GM18505 (cell line): ENCODE data around the gene THOC7.

ENCODE experiments used
- ATAC-seq: cut with Tn5 transposase; IDR thresholded peaks from one replicate; pipeline ENCODE4 v1.9.1; 2021; ENCODE audit not compliant: unreplicated experiment
- POLR2A ChIP-seq: IDR thresholded peaks from 4 replicates; pipeline ENCODE4 v1.6.1; 2011; ENCODE audit warnings: borderline replicate concordance; ENCODE audit not compliant: insufficient read depth, insufficient read length; ENCODE audit errors: extremely low read depth

THOC7 gene

GRCh38 chr3:63900010-63900409 is 36.4 kb upstream of the THOC7 start:
- no peak for ATAC-seq
- TF ChIP-seq POLR2A = no peak

DNA sequence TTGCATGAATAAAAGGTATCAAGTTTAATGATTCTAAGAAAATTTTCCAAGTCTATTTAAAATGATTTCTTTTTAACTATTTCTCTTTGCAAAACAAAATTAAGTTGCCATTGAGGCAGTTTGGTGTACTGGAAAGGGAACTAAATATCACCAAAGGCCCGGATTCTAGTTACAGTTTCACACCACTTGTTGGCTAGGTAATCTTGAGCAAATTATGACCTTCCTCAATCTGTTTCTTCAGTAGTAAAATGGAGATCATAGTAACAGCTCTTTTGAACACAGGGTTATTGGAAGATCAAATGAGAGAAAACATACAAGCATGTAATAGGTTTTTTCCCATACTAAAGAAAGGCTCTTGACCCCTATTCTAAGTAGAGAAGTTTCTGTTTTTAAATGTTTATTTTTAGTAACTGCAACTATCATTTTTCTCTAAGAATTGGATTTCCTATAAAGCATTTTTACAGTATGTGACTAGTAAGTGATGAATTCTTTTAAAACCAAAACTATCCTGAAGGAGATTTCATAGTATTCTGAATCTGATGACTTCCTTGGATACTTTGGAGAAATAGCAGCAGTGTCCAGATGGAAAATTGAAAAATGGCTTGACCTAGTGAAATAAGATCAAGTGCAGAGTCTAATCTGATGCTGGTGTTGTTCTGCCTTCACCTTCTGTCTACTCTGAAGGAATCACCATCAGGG is 32.9 kb upstream of the THOC7 start:
- no peak for TF ChIP-seq POLR2A
- peak; percentile 75 for ATAC-seq

DNA sequence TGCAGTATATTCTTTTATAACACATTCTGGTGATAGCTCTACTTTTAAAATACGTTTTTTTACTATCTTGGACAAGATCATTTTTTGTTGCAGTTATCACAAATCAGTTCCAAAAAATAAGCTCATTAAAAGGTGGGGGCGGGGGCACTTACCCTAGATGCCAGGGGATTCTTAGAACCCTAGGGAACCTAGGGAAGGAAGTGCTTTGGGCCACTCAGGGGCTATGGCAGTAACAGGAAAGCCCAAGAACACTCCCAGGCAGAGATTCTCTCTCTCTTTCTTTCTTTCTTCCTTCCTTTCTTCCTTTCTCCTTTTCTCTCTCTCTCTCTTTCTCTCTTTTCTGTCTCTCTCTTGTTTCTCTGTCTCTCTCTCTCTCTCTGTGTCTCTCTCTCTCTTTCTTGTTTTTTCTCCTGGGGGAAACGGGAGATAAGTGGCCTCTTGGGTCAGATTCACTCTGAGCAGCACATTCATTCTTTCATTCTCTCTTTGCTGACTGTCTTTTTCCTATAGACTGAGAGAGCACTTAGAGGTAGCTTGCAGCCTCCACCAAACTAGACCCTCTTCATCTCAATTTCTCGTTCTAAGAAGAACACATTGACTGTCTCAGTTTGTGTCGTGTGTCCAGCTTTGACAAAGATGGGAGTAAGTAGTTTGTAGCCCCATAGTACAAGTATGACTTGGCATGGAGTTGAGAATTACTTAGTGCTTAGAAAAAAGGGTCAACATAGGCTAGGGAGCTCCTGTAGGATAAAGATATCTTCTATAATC is 32.0 kb upstream of the THOC7 start:
- ATAC-seq = no peak
- TF ChIP-seq POLR2A = no peak

- TF ChIP-seq POLR2A = no peak
- ATAC-seq = no peak
Observed at GRCh38 chr3:63892773-63893352, 29.3 kb upstream of the THOC7 start.

GRCh38 chr3:63891518-63891917 is 27.9 kb upstream of the THOC7 start:
- no peak for TF ChIP-seq POLR2A

GRCh38 chr3:63886858-63887257 is 23.3 kb upstream of the THOC7 start:
- no peak for TF ChIP-seq POLR2A
- no peak for ATAC-seq

More at GRCh38 chr3:63891518-63891917, 27.9 kb upstream of the THOC7 start:
- ATAC-seq = no peak

GRCh38 chr3:63880653-63881052 is 17.0 kb upstream of the THOC7 start:
- no peak for ATAC-seq

DNA sequence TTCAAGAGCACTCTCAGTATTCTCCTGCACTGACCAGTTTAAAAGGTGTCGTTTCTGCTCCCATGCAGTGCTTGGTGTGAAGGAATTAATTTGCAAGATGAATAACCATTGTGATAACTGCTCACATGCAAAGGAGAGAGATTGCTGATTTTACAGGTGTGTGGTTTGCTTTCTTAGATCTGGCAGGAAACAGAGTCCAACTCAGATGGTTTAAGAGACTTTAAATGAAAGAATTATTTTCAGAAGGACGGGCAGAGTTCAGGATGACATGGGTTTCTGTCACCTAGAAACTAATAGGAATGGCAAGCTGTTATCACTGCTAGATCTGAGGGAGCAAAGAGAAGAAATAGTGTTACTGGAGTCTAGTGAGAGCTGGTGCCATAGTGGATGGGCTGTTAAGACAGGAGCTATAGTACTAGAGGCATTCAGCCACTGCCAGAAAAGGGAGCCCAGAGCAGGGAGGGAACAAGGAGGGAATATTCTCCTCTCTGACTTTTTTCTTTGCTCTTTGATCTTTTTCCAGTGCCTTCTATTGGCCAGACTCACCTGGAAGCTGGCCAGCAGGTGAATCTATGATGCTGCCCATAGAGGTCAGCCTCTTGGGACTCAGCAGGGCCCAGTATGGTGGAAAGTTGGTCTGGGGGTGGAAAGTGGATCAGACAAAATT is 14.9 kb upstream of the THOC7 start:
- TF ChIP-seq POLR2A = no peak
- ATAC-seq = no peak

More at GRCh38 chr3:63880653-63881052, 17.0 kb upstream of the THOC7 start:
- TF ChIP-seq POLR2A = no peak

DNA sequence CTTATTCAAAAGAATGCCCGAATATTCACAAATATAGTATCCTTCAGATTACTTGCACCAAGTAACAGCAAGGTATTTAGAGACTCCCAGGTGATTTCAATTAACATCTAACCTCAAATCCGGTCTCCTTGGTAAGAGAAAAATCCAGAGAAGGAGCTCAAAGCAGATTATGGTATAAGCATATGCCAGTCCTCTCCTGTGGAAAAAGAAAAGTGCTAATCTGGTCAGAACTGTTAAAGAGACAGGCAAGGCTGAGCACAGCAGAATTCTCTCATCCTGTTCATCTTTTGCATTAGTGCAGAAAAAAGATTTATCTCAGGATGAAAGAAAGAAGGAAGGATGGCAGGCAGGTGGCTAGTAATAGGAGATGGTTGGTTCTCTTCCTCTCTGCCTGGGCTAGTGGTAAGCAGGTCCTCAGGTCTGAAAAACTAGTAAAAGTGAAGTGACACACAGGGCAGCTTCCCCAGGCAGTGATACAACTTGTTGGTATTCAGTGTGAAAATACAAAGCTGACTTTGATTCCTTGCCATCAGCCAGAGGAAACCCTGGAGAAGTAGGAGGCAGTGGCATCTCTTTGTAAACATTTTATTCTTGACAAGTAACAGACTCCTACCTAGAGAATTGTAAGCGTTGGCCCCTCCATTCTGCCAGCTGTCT is 14.3 kb upstream of the THOC7 start:
- no peak for TF ChIP-seq POLR2A
- no peak for ATAC-seq

GRCh38 chr3:63876260-63876659 is 12.7 kb upstream of the THOC7 start:
- no peak for TF ChIP-seq POLR2A
- no peak for ATAC-seq

DNA sequence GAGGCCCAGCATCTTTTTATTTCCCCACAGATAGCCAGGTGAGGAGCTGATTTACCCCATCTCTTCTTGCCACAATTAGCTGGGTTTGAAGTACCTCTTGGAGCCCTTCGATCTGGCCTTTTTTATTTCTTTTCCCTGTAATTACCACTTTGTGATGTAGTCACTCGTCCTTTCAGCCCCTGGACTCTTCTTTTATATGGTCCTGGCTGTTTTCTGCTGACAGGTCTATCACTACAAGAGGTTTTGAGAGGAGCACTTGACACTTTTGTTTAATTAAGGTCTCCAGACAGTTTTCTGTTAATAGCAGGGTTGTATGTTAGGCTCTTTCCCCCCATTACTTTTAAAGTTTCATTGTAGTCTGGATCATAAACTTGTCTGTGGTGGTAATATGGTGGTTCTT is 11.9 kb upstream of the THOC7 start:
- ATAC-seq = no peak
- TF ChIP-seq POLR2A = no peak

DNA sequence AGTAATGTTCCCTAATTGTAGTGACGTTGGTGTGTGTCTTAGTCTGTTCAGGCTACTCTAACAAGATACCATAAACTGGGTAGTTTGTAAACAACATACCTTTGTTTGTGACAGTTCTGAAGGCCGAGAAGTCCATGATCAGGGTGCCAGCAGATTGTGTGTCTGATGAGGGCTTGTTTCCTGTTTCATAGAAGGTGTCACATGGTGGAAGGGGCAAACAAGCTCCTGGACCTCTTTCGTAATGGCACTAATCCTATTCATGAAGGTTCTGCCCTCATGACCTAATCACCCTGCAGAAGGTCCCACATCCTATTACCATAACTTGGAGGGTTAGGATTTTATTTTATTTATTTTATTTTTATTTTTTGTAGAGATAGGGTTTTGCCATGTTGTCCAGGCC is 11.2 kb upstream of the THOC7 start:
- no peak for TF ChIP-seq POLR2A
- no peak for ATAC-seq
